ENCODE measurements around the gene LIME1. TPM values are rescaled to one million over a fixed set of nuclear protein-coding genes. Genes with fewer than 3 reads are reported as not detected.
"Not testable (repeated sequence)": the region's sequence is repeated elsewhere in the genome, so short reads cannot be mapped to it uniquely, and the experiment has no call there.

The LIME1 gene
- total and polyA plus RNA-seq, 10 donors: 24.0 to 96.6 (median 49.5) TPM

DNA sequence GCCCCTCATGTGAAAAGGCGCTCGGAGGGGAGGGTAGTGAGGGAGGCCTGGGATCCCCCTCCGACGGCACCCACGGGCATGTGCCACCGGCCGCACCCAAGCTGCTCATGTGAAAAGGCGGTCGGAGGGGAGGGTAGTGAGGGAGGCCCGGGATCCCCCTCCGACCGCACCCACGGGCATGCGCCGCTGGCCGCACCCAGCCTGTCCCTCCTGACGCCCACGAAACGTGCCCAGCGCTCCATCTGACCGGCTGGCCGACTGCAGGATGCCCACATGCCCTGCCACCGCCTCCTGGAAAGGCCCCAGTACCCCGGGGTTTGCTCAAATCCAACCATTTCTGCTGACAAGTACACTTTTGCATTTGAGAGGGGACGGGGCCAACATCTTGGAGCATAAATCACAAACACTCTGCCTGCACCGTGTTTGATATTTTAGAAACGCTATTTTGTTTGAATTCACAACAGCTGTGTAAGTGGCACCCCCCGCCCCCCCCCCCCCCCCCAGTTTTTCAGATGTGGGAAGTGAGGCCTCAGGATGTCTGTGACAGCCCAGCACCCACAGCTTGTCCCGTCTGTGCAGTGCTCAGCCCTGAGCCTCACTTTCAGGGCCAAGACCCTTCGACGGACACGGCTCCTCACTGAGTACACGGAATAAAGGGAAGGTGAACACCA, 37.2 kb downstream of the LIME1 start:
- Histone ChIP-seq H3K27ac (peak overlapping the region; percentile 51 to 92 (median 82)), H3K9me3 (no peaks in the 10 kb centered on the region), H3K4me3 (no peak overlapping the region), H3K36me3 (peaks cover 0 to 28% (median 8%) of the 10 kb centered on the region in 6 donors), H3K27me3 (replicated peaks in 1 of 7) (no peaks in the 10 kb centered on the region), H3K4me1 (peaks cover 0 to 80% (median 42%) of the 10 kb centered on the region in 6 donors)
- peak in 1 of 3 donors; percentile 54 for TF ChIP-seq POLR2AphosphoS5 (IDR thresholded peaks at IDR 0.05)
- no peak for TF ChIP-seq POLR2A (IDR thresholded peaks at IDR 0.05)
- intact Hi-C loops (cut with DNase I; ENCODE audit: low total_unique reads): no loop called here
- no peak for DNase-seq
- 59 to 76% (median 68%) methylated on average over 23 to 33 of the region's 33 CpGs for WGBS, 5 donors

DNA sequence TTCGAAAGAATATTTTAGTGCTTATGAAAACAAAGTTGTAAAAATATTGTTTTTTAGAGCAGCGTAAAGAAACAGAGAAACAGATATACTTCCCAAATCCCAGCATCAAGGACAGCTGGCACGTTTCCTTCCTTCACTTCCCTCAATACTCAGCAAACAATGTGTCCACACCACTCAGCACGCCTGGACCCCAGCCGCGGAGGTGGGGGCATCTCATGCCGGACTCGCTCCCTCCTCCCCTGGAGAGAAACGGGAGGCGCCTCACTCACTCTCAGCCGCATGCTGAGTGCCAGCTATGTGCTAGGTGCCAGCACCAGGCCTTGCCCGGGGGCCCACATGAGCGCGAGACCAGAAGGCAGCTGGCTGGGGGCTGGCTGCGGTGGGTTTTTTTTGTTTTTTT, 37.8 kb downstream of the LIME1 start:
- TF ChIP-seq, protein P1, sequence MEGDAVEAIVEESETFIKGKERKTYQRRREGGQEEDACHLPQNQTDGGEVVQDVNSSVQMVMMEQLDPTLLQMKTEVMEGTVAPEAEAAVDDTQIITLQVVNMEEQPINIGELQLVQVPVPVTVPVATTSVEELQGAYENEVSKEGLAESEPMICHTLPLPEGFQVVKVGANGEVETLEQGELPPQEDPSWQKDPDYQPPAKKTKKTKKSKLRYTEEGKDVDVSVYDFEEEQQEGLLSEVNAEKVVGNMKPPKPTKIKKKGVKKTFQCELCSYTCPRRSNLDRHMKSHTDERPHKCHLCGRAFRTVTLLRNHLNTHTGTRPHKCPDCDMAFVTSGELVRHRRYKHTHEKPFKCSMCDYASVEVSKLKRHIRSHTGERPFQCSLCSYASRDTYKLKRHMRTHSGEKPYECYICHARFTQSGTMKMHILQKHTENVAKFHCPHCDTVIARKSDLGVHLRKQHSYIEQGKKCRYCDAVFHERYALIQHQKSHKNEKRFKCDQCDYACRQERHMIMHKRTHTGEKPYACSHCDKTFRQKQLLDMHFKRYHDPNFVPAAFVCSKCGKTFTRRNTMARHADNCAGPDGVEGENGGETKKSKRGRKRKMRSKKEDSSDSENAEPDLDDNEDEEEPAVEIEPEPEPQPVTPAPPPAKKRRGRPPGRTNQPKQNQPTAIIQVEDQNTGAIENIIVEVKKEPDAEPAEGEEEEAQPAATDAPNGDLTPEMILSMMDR (IDR thresholded peaks at IDR 0.05 in 8 of 11, conservative IDR thresholded peaks at IDR 0.05 in 3 of 11): no peak
- TF ChIP-seq POLR2AphosphoS5 (IDR thresholded peaks at IDR 0.05): peak; percentile 73 to 84 (median 77)
- no peak overlapping the region for H3K4me3 ChIP-seq
- 63 to 81% (median 70%) methylated on average over 15 of the region's 15 CpGs for WGBS, 5 donors
- H3K27ac ChIP-seq: peak overlapping the region; percentile 51 to 92 (median 82)
- H3K36me3 ChIP-seq: peaks cover 0 to 22% (median 2%) of the 10 kb centered on the region in 6 donors
- peaks cover 0 to 83% (median 44%) of the 10 kb centered on the region in 6 donors for H3K4me1 ChIP-seq
- H3K9me3 ChIP-seq: no peaks in the 10 kb centered on the region
- peak; percentile 87 for DNase-seq
- intact Hi-C loops (cut with DNase I; ENCODE audit: low total_unique reads): no loop called here
- no peaks in the 10 kb centered on the region for H3K27me3 ChIP-seq (replicated peaks in 1 of 7)

DNA sequence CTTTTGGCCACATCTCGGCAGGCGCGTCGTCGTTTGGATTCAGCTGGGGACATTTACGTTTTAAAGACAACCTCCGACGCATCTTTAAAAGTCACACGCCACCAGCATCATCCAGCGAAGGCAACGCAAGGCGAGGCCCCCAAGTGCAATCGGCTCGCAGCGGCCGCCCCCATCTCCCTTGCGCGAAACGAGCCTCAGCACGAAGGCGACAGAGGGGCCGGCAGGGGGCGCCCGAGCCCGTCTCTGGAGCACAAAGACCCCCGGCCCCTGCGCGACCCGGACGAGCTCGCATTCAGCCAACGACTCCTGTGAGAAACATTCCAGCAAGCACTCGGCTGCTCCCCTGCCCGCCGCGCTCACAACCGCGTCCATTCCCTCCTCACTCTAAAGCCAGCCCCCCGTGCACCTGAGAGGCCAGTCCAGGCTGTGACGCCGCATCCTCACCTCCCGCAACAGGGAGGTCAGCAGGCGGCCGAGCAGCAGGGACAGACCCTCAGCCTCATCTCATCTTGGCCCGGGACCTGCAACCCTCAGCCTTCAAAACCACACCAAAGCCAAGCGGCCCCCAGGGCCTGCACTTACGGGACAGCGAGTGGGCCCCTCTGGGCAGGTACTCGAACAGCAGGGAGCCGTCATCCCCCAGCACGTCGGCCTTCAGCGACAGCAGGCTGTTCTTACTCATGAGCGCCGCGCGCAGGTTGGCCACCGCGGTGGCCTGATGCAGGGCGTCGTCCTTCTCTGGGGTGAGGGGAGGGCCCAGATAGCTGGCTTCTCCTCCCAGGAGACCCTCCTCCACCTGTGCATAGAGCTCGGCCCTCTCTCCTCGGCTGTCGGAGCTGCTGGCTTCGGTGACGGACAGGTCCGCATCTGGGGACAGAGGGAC, 38.9 kb downstream of the LIME1 start:
- peak overlapping the region in 1 of 8 donors; percentile 39 for H3K4me3 ChIP-seq
- peak overlapping the region; percentile 6 to 92 (median 82) for H3K27ac ChIP-seq
- DNase-seq: no peak
- peaks cover 0 to 77% (median 45%) of the 10 kb centered on the region in 6 donors for H3K4me1 ChIP-seq
- H3K27me3 ChIP-seq (replicated peaks in 1 of 7): no peaks in the 10 kb centered on the region
- TF ChIP-seq, protein P1 (IDR thresholded peaks at IDR 0.05 in 8 of 11, conservative IDR thresholded peaks at IDR 0.05 in 3 of 11): peak in 10 of 11 experiments; percentile 22 to 73 (median 60)
- TF ChIP-seq POLR2AphosphoS5 (IDR thresholded peaks at IDR 0.05): peak in 2 of 3 donors; percentile 24 to 59
- no peak for TF ChIP-seq POLR2A (IDR thresholded peaks at IDR 0.05)
- no peaks in the 10 kb centered on the region for H3K9me3 ChIP-seq
- H3K36me3 ChIP-seq: peaks cover 0 to 13% (median 2%) of the 10 kb centered on the region in 6 donors
- WGBS, 5 donors: 51 to 65% (median 60%) methylated on average over 26 to 67 of the region's 67 CpGs
- intact Hi-C loops (cut with DNase I; ENCODE audit: low total_unique reads): no loop called here

DNA sequence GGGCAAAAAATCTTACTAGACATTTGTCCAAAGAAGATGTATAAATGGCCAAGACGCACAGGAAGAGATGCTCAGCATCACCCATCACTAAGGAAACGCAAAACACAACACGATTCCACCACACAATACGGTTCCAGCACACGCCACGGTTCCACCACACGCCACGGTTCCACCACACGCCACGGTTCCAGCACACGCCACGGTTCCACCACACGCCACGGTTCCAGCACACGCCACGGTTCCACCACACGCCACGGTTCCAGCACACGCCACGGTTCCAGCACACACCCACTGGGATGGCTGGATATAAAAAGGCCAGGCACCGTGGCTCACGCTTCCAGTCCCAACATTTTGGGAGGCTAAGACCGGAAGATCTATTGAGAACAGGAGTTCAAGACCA, 40.4 kb downstream of the LIME1 start:
- H3K27me3 ChIP-seq (replicated peaks in 1 of 7); DNase-seq; H3K4me3 ChIP-seq; intact Hi-C loops (cut with DNase I; ENCODE audit: low total_unique reads); H3K9me3 ChIP-seq; H3K36me3 ChIP-seq: not testable (repeated sequence)
- peak overlapping the region in 5 of 8 donors; percentile 37 to 92 (median 83) for H3K27ac ChIP-seq
- peaks cover 0 to 78% (median 41%) of the 10 kb centered on the region in 6 donors for H3K4me1 ChIP-seq
- WGBS, 5 donors: 88 to 96% (median 93%) methylated on average over 20 to 23 of the region's 23 CpGs

DNA sequence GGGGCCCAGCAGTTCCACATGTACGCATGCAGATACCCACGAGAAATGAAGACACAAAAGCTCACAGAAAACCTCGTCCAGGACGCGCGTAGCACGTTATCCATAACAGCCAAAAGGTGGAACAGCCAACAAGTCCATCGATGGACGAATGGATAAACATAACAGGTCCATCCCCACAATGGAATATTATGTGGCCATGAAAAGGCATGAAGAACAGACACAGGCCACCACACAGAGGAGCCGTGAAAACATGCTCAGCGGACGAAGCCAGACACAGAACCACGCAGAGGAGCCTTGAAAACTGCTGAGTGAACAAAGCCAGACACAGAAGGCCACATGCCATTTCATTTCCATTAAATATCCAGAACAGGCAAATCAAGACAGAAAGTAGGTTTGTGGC, 41.1 kb downstream of the LIME1 start:
- intact Hi-C loops (cut with DNase I; ENCODE audit: low total_unique reads): no loop called here
- Histone ChIP-seq H3K4me1 (peaks cover 0 to 78% (median 42%) of the 10 kb centered on the region in 6 donors), H3K4me3 (no peak overlapping the region), H3K27ac (peak overlapping the region in 4 of 8 donors; percentile 28 to 54 (median 32)), H3K9me3 (no peaks in the 10 kb centered on the region), H3K36me3 (no peaks in the 10 kb centered on the region), H3K27me3 (replicated peaks in 1 of 7) (no peaks in the 10 kb centered on the region)
- TF ChIP-seq, protein P1 (IDR thresholded peaks at IDR 0.05 in 8 of 11, conservative IDR thresholded peaks at IDR 0.05 in 3 of 11): no peak
- no peak for TF ChIP-seq POLR2AphosphoS5 (IDR thresholded peaks at IDR 0.05)
- TF ChIP-seq POLR2A (IDR thresholded peaks at IDR 0.05): no peak
- no peak for DNase-seq
- WGBS, 5 donors: 90 to 96% (median 92%) methylated on average over 13 of the region's 13 CpGs
